Neural progenitor cell (in vitro differentiated cells): Measurements from ENCODE around the gene PNMA6A.

Source experiments
- EZH2 ChIP-seq: fragments of 200-600 bp; sonication (generic); IDR thresholded peaks from 2 replicates; pipeline ENCODE4 v1.6.1; 2017; ENCODE audit warnings: antibody characterized with exemption, mild to moderate bottlenecking, moderate library complexity
- TF ChIP-seq, protein P1 (sequence below): fragments of 200-600 bp; sonication (generic); IDR thresholded peaks from 2 replicates; pipeline ENCODE4 v1.5.1; 2017; ENCODE audit warnings: antibody characterized with exemption, mild to moderate bottlenecking

DNA sequence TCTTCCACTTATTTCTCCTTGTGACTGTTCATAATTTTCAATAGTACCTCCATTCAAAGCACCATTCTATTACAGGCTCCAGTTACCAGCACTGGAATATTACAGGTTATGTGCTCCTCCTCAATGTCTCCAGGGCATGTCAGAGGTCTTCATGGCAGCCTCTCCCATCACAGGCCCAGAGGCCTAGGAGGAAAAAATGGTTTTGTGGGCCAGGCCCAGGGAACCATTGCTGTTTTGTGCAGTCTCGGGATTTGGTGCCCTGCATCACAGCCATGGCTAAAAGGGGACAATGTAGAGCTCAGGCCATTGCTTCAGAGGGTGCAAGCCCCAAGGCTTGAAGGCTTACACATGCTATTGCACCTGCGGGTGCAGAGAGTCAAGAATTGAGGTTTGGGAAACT lies 23.2 kb upstream of the PNMA6A start:
- TF ChIP-seq, protein P1, sequence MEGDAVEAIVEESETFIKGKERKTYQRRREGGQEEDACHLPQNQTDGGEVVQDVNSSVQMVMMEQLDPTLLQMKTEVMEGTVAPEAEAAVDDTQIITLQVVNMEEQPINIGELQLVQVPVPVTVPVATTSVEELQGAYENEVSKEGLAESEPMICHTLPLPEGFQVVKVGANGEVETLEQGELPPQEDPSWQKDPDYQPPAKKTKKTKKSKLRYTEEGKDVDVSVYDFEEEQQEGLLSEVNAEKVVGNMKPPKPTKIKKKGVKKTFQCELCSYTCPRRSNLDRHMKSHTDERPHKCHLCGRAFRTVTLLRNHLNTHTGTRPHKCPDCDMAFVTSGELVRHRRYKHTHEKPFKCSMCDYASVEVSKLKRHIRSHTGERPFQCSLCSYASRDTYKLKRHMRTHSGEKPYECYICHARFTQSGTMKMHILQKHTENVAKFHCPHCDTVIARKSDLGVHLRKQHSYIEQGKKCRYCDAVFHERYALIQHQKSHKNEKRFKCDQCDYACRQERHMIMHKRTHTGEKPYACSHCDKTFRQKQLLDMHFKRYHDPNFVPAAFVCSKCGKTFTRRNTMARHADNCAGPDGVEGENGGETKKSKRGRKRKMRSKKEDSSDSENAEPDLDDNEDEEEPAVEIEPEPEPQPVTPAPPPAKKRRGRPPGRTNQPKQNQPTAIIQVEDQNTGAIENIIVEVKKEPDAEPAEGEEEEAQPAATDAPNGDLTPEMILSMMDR = no peak
- TF ChIP-seq EZH2 = no peak
